Testis (tissue), 3 donors: Measurements from ENCODE around the gene KBTBD6. TPM values are rescaled to one million over a fixed set of nuclear protein-coding genes. Genes with fewer than 3 reads are reported as not detected.

ENCODE experiments used
- DNase-seq: peaks from one replicate; pipeline ENCODE4 v3.0.0-alpha.2; 2019
- H3K27ac ChIP-seq, 2 donors: fragments of 200-600 bp; sonication (generic); one replicate each; pipeline ENCODE4 v1.5.1; 2019
- H3K27me3 ChIP-seq: fragments of 200-600 bp; sonication (generic); one replicate; pipeline ENCODE4 v1.5.1; 2019
- H3K36me3 ChIP-seq: fragments of 200-600 bp; sonication (generic); one replicate; pipeline ENCODE4 v1.5.1; 2017; ENCODE audit warnings: low read depth; ENCODE audit errors: missing control alignments
- H3K4me1 ChIP-seq: fragments of 200-600 bp; sonication (generic); one replicate; pipeline ENCODE4 v1.5.1; 2019
- H3K4me3 ChIP-seq, 2 donors: fragments of 200-600 bp; sonication (generic); one replicate each; pipeline ENCODE4 v1.5.1; 2017 to 2019
- H3K9me3 ChIP-seq: fragments of 200-600 bp; sonication (generic); one replicate; pipeline ENCODE4 v1.5.1; 2017
- POLR2A ChIP-seq: fragments of 450-650 bp; IDR thresholded peaks from one replicate; pipeline ENCODE4 v1.6.1; 2017; ENCODE audit warnings: antibody characterized with exemption, mild to moderate bottlenecking, moderate library complexity
- WGBS, 2 donors: methylation state at CpG; one replicate each; pipeline ENCODE4 v1.1.5; 2018; 5-methylcytosine and 5-hydroxymethylcytosine counted together
- intact Hi-C: fragments of 100-400 bp; cut with DNase I; formaldehyde crosslinking; loops from one replicate; pipeline ENCODE4 v1.15.1; 2023; ENCODE audit warnings: low total_unique reads
- polyA plus RNA-seq: library from polyadenylated mRNA; stranded (reverse); fragments of 350-450 nt; fragmentation: Illumina TruSeq; extraction: RNeasy Lipid Tissue Mini Kit (QIAGEN cat#74804); gene quantifications from one replicate; pipeline ENCODE4 v1.2.3, GENCODE V29; 2014; ENCODE audit warnings: low read depth, low replicate concordance; ENCODE audit not compliant: insufficient read depth
- total RNA-seq, 2 donors: library from RNA; depleted of rRNA; stranded (reverse); fragments of >200 nt; gene quantifications; one replicate each; pipeline ENCODE4 v1.2.3, GENCODE V29; 2016
- TF ChIP-seq, protein P1 (sequence below), 3 experiments: fragments of 450-650 bp in 2 of 3; fragments of 200-600 bp in 1 of 3; sonication (generic) in 1 of 3; IDR thresholded peaks; one replicate each; pipeline ENCODE4 v1.5.1; 2016 to 2019; ENCODE audit warnings: antibody characterized with exemption in 3 of 3, mild to moderate bottlenecking in 2 of 3, moderate library complexity in 1 of 3

Gene KBTBD6
- total and polyA plus RNA-seq, 3 donors from 2014 or later, result 10.6 to 13.9 (median 13.1) TPM

DNA sequence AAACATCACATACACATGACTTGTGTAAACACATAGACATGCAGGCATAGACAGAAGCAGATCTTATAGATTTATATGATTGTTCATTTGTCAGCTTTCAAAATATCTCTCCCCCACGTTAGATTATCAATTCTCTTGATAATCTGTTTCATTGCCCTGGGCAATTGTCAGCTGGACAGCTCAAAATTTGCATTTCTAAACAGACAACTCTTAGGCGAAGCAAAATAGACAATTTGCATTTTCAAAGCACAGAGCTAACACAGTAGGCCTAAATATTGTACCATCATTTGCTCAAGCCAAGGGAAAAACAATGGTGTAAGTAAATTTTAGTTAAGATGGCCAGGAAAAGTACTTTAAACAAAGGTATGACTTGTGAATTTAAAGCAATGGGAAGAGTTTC is 24.0 kb upstream of the KBTBD6 start:
- no peaks in the 10 kb centered on the region for H3K9me3 ChIP-seq
- no peaks in the 10 kb centered on the region for H3K4me1 ChIP-seq
- DNase-seq, result no peak
- 76 to 78% methylated on average over 2 of the region's 2 CpGs for WGBS, 2 donors
- no peaks in the 10 kb centered on the region for H3K36me3 ChIP-seq
- intact Hi-C loops, result no loop called here
- H3K27me3 ChIP-seq, result no peaks in the 10 kb centered on the region
- TF ChIP-seq POLR2A, result no peak
- TF ChIP-seq, protein P1, sequence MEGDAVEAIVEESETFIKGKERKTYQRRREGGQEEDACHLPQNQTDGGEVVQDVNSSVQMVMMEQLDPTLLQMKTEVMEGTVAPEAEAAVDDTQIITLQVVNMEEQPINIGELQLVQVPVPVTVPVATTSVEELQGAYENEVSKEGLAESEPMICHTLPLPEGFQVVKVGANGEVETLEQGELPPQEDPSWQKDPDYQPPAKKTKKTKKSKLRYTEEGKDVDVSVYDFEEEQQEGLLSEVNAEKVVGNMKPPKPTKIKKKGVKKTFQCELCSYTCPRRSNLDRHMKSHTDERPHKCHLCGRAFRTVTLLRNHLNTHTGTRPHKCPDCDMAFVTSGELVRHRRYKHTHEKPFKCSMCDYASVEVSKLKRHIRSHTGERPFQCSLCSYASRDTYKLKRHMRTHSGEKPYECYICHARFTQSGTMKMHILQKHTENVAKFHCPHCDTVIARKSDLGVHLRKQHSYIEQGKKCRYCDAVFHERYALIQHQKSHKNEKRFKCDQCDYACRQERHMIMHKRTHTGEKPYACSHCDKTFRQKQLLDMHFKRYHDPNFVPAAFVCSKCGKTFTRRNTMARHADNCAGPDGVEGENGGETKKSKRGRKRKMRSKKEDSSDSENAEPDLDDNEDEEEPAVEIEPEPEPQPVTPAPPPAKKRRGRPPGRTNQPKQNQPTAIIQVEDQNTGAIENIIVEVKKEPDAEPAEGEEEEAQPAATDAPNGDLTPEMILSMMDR (IDR thresholded peaks at IDR 0.05), result no peak
- no peak overlapping the region for H3K27ac ChIP-seq
- no peak overlapping the region for H3K4me3 ChIP-seq

DNA sequence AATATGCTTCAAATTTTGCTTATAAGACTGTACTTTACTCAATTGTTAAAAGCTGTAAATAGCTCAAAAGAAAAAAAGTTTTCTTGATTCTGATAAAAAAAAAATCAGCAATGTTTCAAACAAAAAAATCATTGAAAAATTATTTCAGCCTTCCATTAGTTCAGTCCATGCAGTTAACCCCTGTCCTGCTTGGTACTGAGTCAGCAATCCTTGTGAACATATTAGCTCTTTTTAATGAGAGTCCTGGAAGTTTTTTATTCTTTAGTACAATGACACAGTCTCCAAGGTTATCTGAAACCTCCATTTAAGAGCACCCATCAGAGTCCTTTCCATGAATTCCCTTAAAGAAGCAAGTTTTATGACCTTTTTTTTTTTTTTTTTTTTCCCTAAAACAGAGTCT is 21.4 kb upstream of the KBTBD6 start:
- no peak for DNase-seq
- no peak overlapping the region for H3K27ac ChIP-seq
- TF ChIP-seq, protein P1 (IDR thresholded peaks at IDR 0.05), result no peak
- TF ChIP-seq POLR2A, result no peak
- intact Hi-C loops, result no loop called here
- no peaks in the 10 kb centered on the region for H3K9me3 ChIP-seq
- no peaks in the 10 kb centered on the region for H3K4me1 ChIP-seq
- no peaks in the 10 kb centered on the region for H3K27me3 ChIP-seq
- no peaks in the 10 kb centered on the region for H3K36me3 ChIP-seq
- H3K4me3 ChIP-seq, result no peak overlapping the region

DNA sequence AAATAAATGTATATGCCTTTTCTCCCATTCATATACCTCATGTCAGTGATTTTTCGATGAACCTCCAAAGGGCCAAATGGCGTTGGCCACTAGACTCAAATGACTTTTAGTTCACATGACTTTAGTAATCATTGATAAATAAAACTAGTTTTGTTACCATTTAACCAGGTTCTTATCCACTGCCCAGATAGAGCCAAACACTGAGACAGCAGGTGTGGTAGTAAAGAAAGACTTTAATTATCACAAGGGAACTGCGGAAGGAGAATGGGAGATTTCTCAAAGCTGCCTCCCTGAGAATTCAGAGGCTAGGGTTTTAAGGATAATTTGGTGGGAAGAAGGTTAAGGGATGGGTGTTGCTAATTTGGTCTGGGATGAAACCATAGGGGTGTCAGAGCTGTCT is 19.4 kb upstream of the KBTBD6 start:
- DNase-seq, result no peak
- 97 to 99% methylated on average over 3 of the region's 3 CpGs for WGBS, 2 donors
- TF ChIP-seq, protein P1 (IDR thresholded peaks at IDR 0.05), result no peak
- TF ChIP-seq POLR2A, result no peak
- no peaks in the 10 kb centered on the region for H3K36me3 ChIP-seq
- intact Hi-C loops, result no loop called here
- H3K4me3 ChIP-seq, result no peak overlapping the region
- H3K4me1 ChIP-seq, result no peaks in the 10 kb centered on the region
- H3K9me3 ChIP-seq, result no peaks in the 10 kb centered on the region
- H3K27me3 ChIP-seq, result no peaks in the 10 kb centered on the region
- no peak overlapping the region for H3K27ac ChIP-seq

DNA sequence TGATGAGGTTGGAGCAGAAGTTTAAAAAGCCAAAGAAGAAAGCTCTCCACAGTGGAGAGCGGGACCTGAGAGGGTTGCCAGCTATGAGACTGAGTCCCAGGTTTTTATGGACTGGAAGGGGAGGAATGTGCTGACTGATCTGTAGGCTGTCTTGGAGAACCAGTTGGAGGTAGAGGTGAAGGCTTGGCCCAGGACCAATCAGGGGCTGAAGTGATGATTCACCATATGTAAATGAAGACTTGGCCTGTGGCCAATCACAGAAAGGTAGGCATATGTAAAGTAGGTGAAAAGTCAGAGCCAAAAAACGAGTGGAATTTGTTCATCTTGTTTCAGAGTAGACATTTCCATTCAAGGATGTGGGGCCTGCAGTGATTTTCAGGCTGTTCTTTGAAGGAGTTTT is 17.5 kb upstream of the KBTBD6 start:
- intact Hi-C loops, result no loop called here
- H3K4me1 ChIP-seq, result no peaks in the 10 kb centered on the region
- H3K9me3 ChIP-seq, result no peaks in the 10 kb centered on the region
- no peaks in the 10 kb centered on the region for H3K27me3 ChIP-seq
- no peak overlapping the region for H3K4me3 ChIP-seq
- no peak overlapping the region for H3K27ac ChIP-seq
- WGBS, 2 donors, result 85 to 88% methylated on average over 2 of the region's 2 CpGs
- TF ChIP-seq, protein P1 (IDR thresholded peaks at IDR 0.05), result no peak
- TF ChIP-seq POLR2A, result no peak
- no peaks in the 10 kb centered on the region for H3K36me3 ChIP-seq
- DNase-seq, result no peak

DNA sequence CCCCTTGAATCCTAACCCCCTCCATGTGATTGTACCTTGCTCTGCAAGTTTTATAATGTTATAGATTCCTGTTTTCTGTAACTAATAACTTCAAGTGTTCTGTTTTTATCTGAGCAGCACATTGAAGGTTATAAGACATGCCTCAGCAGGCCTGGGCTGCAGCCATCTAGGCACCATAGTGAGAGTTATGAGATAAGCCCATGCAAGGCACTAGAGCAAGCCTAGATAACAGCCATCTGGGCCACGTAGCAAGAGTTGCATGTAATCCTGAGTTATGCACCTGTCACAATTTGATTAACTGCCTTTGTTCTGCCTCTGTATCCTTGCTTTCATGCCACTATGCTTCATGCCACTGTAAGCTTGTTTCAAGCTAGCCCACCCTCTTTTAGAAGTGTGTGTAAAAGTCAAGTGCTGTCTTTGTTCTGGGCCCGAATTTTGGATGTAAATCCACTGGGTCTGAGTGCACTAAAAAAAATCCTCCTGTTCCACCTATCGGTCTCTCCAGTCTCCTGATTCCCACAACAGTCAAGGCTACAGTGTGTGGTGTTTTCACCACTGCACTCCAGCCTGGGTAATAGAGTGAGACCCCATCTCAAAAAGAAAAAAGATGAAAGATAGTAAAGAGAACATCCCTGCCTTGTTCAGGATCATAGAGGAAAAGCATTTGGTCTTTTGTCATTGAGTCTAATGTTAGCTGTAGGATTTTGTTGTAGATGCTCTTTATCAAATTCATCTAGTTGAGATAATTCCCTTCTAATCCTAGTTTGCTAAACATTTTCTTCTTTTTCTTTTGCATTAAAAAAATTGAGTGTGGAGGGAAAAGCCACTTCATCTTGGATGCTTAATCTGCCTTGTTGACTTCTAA is 16.0 kb upstream of the KBTBD6 start:
- intact Hi-C loops, result no loop called here

More for the DNA sequence above, 16.0 kb upstream of the KBTBD6 start:
- no peak for DNase-seq
- 82 to 89% methylated on average over 3 of the region's 3 CpGs for whole genome bisulfite sequencing, 2 donors
- no peaks in the 10 kb centered on the region for H3K27me3 ChIP-seq
- no peaks in the 10 kb centered on the region for H3K9me3 ChIP-seq
- TF ChIP-seq, protein P1 (IDR thresholded peaks at IDR 0.05), result no peak
- no peak for TF ChIP-seq POLR2A
- H3K4me1 ChIP-seq, result no peaks in the 10 kb centered on the region
- no peak overlapping the region for H3K4me3 ChIP-seq
- H3K36me3 ChIP-seq, result no peaks in the 10 kb centered on the region
- no peak overlapping the region for H3K27ac ChIP-seq
